ENCODE measurements around the gene PLA2G6. TPM values are rescaled to one million over a fixed set of nuclear protein-coding genes. Genes with fewer than 3 reads are reported as not detected.

PLA2G6 gene
- total RNA-seq, 4 donors from 2014 or later, result 46.0 to 88.4 (median 64.8) TPM

DNA sequence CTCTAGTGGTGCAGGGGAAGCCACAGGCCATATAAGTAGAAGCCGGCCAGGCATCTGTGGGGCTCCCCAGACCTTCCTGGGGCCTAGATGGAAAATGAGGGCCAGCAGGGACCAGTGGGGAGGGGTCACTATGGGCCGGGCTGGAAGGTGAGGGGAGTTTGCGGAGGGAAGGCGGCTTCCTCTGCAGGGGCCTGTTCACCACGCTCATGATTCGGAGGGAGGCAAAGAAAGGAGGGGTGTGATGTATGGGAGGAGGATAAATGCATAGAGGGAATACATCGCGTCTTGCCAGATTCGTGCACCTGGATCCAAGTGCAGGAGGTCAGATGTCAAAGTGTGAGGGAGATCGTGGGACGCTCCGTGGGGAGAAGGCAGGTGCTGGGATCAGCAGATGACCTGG lies 104.5 kb downstream of the PLA2G6 start:
- no peak for DNase-seq (ENCODE audit: low spot score in 2 of 2)
- no peak overlapping the region for H3K4me3 ChIP-seq (ENCODE audit: low read depth, poor library complexity, severe bottlenecking)
- TF ChIP-seq, protein P1, sequence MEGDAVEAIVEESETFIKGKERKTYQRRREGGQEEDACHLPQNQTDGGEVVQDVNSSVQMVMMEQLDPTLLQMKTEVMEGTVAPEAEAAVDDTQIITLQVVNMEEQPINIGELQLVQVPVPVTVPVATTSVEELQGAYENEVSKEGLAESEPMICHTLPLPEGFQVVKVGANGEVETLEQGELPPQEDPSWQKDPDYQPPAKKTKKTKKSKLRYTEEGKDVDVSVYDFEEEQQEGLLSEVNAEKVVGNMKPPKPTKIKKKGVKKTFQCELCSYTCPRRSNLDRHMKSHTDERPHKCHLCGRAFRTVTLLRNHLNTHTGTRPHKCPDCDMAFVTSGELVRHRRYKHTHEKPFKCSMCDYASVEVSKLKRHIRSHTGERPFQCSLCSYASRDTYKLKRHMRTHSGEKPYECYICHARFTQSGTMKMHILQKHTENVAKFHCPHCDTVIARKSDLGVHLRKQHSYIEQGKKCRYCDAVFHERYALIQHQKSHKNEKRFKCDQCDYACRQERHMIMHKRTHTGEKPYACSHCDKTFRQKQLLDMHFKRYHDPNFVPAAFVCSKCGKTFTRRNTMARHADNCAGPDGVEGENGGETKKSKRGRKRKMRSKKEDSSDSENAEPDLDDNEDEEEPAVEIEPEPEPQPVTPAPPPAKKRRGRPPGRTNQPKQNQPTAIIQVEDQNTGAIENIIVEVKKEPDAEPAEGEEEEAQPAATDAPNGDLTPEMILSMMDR (IDR thresholded peaks at IDR 0.05), result no peak
- TF ChIP-seq POLR2A (IDR thresholded peaks at IDR 0.05), result no peak
- 80 to 87% methylated on average over 12 of the region's 12 CpGs for WGBS, 2 donors
- intact Hi-C loops (cut with DNase I; ENCODE audit: low total_unique reads), result no loop called here

DNA sequence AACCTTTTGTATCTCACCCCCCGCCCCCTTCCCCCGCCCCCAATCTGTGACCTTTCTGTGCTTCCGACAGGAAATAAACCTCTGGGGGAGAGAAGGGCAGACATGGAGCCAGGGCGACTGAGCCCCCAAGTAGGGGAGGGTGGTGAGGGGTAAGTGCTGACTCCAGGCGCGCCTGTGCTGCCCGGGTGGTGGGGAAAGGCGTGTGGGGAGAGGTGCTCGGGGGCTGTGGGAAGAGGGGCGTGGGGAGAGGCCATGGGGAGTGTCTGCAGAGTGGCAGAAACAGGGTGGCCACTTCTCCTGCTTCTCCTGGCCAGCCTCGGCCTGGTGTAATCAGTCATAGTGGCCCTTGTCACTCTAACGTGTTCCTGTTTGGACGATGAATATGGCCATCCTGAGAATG lies 105.7 kb downstream of the PLA2G6 start:
- 86 to 88% methylated on average over 13 of the region's 13 CpGs for WGBS, 2 donors
- no peak for DNase-seq (ENCODE audit: low spot score in 2 of 2)
- TF ChIP-seq POLR2A (IDR thresholded peaks at IDR 0.05), result no peak
- TF ChIP-seq, protein P1 (IDR thresholded peaks at IDR 0.05), result no peak
- intact Hi-C loops (cut with DNase I; ENCODE audit: low total_unique reads), result no loop called here
- no peak overlapping the region for H3K4me3 ChIP-seq (ENCODE audit: low read depth, poor library complexity, severe bottlenecking)

DNA sequence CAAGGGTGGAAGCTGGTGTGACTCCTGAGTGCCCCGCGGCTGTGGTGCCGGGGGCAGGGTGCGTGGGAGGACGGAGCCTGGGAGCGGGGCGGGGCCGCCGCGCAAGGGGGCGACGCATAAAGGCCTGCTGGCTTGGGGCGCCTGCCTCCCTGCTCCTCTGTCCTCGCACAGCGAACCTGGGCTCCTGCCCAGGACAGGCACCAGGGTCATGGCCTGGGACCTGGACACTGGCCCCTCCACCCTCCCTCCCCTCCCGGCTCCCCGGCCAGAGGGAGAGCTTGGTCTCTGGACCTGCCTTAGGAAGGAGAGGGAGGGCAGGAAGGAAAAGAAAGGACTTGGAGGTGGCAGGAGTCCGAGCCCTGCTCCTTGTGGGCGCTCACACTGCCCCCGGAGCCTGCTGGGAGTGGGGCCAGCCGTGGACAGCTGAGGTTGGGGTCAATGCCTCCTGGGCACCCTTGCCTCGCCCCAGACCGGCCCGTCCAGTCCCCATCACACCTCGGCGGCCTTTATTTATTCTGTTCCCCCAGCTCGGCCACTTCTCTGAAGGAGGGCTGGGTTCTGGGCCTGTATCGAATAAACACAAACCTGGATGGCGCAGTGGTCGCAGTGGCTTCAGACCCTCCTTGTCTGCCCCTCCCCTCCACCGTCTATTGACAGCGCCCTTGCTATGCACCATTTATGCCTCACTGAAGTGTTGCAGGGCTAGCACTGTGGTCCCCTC lies 106.4 kb downstream of the PLA2G6 start:
- no peak for TF ChIP-seq POLR2A (IDR thresholded peaks at IDR 0.05)
- TF ChIP-seq, protein P1 (IDR thresholded peaks at IDR 0.05), result no peak
- no peak for DNase-seq (ENCODE audit: low spot score in 2 of 2)
- H3K4me3 ChIP-seq (ENCODE audit: low read depth, poor library complexity, severe bottlenecking), result no peak overlapping the region
- 92 to 93% methylated on average over 30 to 31 of the region's 32 CpGs for WGBS, 2 donors
- intact Hi-C loops (cut with DNase I; ENCODE audit: low total_unique reads), result no loop called here

DNA sequence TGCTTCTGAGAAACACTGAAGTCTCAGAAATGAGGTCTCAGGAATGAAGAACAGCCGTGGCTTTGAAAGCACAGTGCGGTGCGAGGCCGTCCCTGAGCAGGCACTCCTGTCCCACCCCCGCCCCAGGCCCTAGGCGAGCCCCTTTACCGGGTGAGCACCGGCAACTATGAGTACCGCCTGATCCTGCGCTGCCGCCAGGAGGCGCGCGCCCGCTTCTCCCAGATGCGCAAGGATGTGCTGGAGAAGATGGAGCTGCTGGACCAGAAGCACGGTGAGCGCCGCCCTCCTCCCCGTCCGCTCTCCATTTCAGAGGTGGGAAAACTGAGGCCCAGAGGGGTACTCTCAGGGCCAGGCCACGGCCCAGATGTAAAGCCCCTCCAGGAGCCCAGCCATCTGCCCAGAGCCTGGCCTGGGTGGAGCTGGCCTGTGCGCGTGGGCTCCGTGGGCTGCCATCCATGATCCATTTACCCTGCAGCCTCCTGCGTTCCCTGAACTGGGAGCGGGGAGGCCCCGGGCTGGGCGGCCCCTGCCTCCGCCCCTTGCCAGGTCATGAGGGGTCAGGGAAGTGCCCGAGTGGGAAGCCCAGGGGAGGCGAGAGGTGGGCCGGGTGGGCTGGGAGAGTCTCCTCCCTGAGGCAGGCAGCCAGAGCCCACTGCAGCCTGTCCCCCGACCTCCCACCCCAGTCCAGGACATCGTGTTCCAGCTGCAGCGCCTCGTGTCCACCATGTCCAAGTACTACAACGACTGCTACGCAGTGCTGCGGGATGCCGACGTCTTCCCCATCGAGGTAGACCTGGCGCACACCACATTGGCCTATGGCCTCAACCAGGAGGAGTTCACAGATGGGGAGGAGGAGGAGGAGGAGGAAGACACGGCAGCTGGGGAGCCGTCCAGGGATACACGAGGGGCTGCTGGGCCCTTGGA lies 107.2 kb downstream of the PLA2G6 start:
- WGBS, 2 donors, result 75 to 87% methylated on average over 40 to 46 of the region's 47 CpGs
- DNase-seq (ENCODE audit: low spot score in 2 of 2), result no peak
- H3K4me3 ChIP-seq (ENCODE audit: low read depth, poor library complexity, severe bottlenecking), result no peak overlapping the region
- intact Hi-C loops (cut with DNase I; ENCODE audit: low total_unique reads), result no loop called here
- TF ChIP-seq POLR2A (IDR thresholded peaks at IDR 0.05), result no peak
- TF ChIP-seq, protein P1 (IDR thresholded peaks at IDR 0.05), result no peak

DNA sequence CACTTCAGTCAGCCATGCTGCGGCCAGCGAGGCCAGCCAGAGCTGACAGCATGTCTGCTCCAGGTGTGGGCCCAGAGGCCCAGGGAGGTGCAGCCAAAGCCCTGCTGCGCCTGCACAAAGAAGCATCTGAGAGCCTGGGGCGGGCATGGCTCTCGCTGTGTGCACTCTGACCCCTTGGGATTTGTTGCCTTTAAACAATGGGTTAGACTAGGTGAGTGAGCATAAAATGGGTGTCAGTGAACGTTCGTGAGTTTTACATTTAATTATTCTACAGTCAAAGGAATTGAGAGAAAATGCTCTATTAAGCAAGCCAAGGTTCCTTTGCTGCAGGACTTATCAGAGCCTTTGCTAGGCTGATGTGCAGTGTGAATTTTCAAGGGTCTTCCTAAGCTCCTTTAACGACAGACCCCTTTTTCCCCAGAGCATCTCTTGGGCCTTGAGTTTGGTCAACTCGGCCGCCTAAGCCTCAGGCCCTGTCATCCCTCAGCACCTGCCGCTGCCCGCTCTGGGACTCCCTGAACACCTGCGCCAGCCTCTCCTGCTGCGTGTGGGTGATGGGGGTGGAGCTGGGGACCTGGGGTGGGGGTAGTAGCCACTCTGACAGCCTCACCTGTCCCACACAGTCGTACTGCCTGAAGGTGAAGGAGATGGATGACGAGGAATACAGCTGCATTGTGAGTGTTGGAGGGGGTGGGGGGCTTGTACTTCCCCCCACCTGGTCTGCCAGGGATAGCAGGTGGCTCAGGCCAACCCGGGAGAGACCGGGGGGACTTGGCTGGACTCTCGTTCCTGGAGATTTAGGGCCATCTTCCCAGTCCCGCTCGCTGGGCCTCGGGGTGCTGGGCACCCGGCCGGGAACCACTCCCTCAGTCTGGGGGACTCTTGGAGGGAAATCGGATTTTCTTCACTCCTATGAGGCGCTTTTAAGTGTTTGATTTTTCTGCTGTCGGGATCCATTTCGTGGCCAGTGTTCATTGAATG lies 108.2 kb downstream of the PLA2G6 start:
- no peak for DNase-seq (ENCODE audit: low spot score in 2 of 2)
- intact Hi-C loops (cut with DNase I; ENCODE audit: low total_unique reads), result no loop called here

More for the DNA sequence above, 108.2 kb downstream of the PLA2G6 start:
- H3K4me3 ChIP-seq (ENCODE audit: low read depth, poor library complexity, severe bottlenecking), result no peak overlapping the region
- 88 to 92% methylated on average over 26 to 28 of the region's 28 CpGs for WGBS, 2 donors
- TF ChIP-seq POLR2A (IDR thresholded peaks at IDR 0.05), result no peak
- TF ChIP-seq, protein P1 (IDR thresholded peaks at IDR 0.05), result no peak

Data from lower leg skin (tissue), 4 donors.